MM.1S (cell line): Measurements from ENCODE around the gene PEDS1.

Experiments
- DNase-seq: peaks from one replicate; pipeline ENCODE4 v3.0.0-alpha.2; 2015
- H2AFZ ChIP-seq: fragments of 300-600 bp; sonication (generic); 2 replicates; pipeline ENCODE4 v1.6.0; 2016; ENCODE audit warnings: antibody characterized with exemption, low read length
- H3F3A ChIP-seq: fragments of 300-600 bp; sonication (generic); 2 replicates; pipeline ENCODE4 v1.6.1; 2016; ENCODE audit warnings: mild to moderate bottlenecking, antibody characterized with exemption, low read length, moderate library complexity, mixed read lengths; ENCODE audit not compliant: insufficient read depth
- H3K27ac ChIP-seq: fragments of 300-600 bp; sonication (generic); 2 replicates; pipeline ENCODE4 v1.5.1; 2016; ENCODE audit warnings: mild to moderate bottlenecking, low read length
- H3K27me3 ChIP-seq: fragments of 300-600 bp; sonication (generic); replicated peaks from 2 replicates; pipeline ENCODE4 v1.6.0; 2016; ENCODE audit warnings: low read length; ENCODE audit not compliant: insufficient read depth
- H3K36me3 ChIP-seq: fragments of 300-600 bp; sonication (generic); replicated peaks from 2 replicates; pipeline ENCODE4 v1.6.1; 2016; ENCODE audit warnings: mild to moderate bottlenecking, low read length, mixed read lengths; ENCODE audit not compliant: insufficient read depth
- H3K4me1 ChIP-seq: fragments of 300-600 bp; sonication (generic); 2 replicates; pipeline ENCODE4 v1.6.1; 2016; ENCODE audit warnings: low read length, mixed read lengths
- H3K4me2 ChIP-seq: fragments of 300-600 bp; sonication (generic); 2 replicates; pipeline ENCODE4 v1.6.0; 2016; ENCODE audit warnings: low read depth, low read length
- H3K4me3 ChIP-seq: fragments of 300-600 bp; sonication (generic); 2 replicates; pipeline ENCODE4 v1.5.1; 2016; ENCODE audit warnings: low read length, mixed read lengths
- H3K79me2 ChIP-seq: fragments of 300-600 bp; sonication (generic); 2 replicates; pipeline ENCODE4 v1.6.1; 2016; ENCODE audit warnings: mixed run types, low read length, mixed read lengths
- H3K9ac ChIP-seq: fragments of 300-600 bp; sonication (generic); 2 replicates; pipeline ENCODE4 v1.6.1; 2016; ENCODE audit warnings: low read length, mixed read lengths
- H3K9me2 ChIP-seq: fragments of 300-600 bp; sonication (generic); replicated peaks from 2 replicates; pipeline ENCODE4 v1.6.1; 2016; ENCODE audit warnings: mild to moderate bottlenecking, low read length, mixed read lengths; ENCODE audit not compliant: insufficient read depth
- H3K9me3 ChIP-seq: fragments of 300-600 bp; sonication (generic); replicated peaks from 2 replicates; pipeline ENCODE4 v1.6.1; 2016; ENCODE audit warnings: mild to moderate bottlenecking, low read length, mixed read lengths; ENCODE audit not compliant: insufficient read depth
- H4K20me1 ChIP-seq: fragments of 300-600 bp; sonication (generic); 2 replicates; pipeline ENCODE4 v1.6.1; 2016; ENCODE audit warnings: mild to moderate bottlenecking, low read length, moderate library complexity, mixed read lengths; ENCODE audit not compliant: insufficient read depth
- EZH2 ChIP-seq: fragments of 300-600 bp; sonication (generic); optimal IDR thresholded peaks from 2 replicates; pipeline ENCODE3; 2017; ENCODE audit warnings: low read depth, mild to moderate bottlenecking, antibody characterized with exemption, low read length, mixed read lengths
- EZH2phosphoT487 ChIP-seq: fragments of 300-600 bp; sonication (generic); IDR thresholded peaks from 2 replicates; pipeline ENCODE4 v1.6.1; 2018; ENCODE audit warnings: antibody characterized with exemption, low read length
- TF ChIP-seq, protein P1 (sequence below): fragments of 300-600 bp; sonication (generic); IDR thresholded peaks from 2 replicates; pipeline ENCODE4 v1.5.1; 2016; ENCODE audit warnings: antibody characterized with exemption, low read length, mixed read lengths

Gene PEDS1

GRCh38 chr20:50127587-50128519 lies 25.7 kb downstream of the PEDS1 start:
- no peak overlapping the region for H2AFZ ChIP-seq
- TF ChIP-seq EZH2phosphoT487 (no peak), EZH2 (no peak)
- no peak overlapping the region for H3K4me2 ChIP-seq
- H3F3A ChIP-seq = no peaks in the 10 kb centered on the region
- H3K9me3 ChIP-seq = no peaks in the 10 kb centered on the region
- no peaks in the 10 kb centered on the region for H4K20me1 ChIP-seq
- no peaks in the 10 kb centered on the region for H3K9me2 ChIP-seq
- no peaks in the 10 kb centered on the region for H3K4me1 ChIP-seq
- no peak overlapping the region for H3K27ac ChIP-seq
- H3K9ac ChIP-seq = no peak overlapping the region
- H3K4me3 ChIP-seq = no peak overlapping the region
- no peaks in the 10 kb centered on the region for H3K36me3 ChIP-seq
- H3K27me3 ChIP-seq = no peaks in the 10 kb centered on the region
- no peaks in the 10 kb centered on the region for H3K79me2 ChIP-seq
- DNase-seq = no peak

- H3K4me1 ChIP-seq = no peaks in the 10 kb centered on the region
- no peaks in the 10 kb centered on the region for H3K27me3 ChIP-seq
- no peak overlapping the region for H3K4me2 ChIP-seq
- H3F3A ChIP-seq = 0 out of 2 replicates have a peak, but pooled peaks cover 1% of the 10 kb centered on the region
- TF ChIP-seq EZH2phosphoT487 (no peak), EZH2 (no peak)
- TF ChIP-seq, protein P1, sequence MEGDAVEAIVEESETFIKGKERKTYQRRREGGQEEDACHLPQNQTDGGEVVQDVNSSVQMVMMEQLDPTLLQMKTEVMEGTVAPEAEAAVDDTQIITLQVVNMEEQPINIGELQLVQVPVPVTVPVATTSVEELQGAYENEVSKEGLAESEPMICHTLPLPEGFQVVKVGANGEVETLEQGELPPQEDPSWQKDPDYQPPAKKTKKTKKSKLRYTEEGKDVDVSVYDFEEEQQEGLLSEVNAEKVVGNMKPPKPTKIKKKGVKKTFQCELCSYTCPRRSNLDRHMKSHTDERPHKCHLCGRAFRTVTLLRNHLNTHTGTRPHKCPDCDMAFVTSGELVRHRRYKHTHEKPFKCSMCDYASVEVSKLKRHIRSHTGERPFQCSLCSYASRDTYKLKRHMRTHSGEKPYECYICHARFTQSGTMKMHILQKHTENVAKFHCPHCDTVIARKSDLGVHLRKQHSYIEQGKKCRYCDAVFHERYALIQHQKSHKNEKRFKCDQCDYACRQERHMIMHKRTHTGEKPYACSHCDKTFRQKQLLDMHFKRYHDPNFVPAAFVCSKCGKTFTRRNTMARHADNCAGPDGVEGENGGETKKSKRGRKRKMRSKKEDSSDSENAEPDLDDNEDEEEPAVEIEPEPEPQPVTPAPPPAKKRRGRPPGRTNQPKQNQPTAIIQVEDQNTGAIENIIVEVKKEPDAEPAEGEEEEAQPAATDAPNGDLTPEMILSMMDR = no peak
- no peak for DNase-seq
- no peaks in the 10 kb centered on the region for H3K79me2 ChIP-seq
- no peaks in the 10 kb centered on the region for H3K9me2 ChIP-seq
- no peaks in the 10 kb centered on the region for H3K9me3 ChIP-seq
- no peak overlapping the region for H3K4me3 ChIP-seq
- H3K36me3 ChIP-seq = no peaks in the 10 kb centered on the region
- no peak overlapping the region for H3K9ac ChIP-seq
- no peaks in the 10 kb centered on the region for H4K20me1 ChIP-seq
- H3K27ac ChIP-seq = no peak overlapping the region
- H2AFZ ChIP-seq = no peak overlapping the region
Observed at GRCh38 chr20:50126662-50127061, 26.9 kb downstream of the PEDS1 start.

DNA sequence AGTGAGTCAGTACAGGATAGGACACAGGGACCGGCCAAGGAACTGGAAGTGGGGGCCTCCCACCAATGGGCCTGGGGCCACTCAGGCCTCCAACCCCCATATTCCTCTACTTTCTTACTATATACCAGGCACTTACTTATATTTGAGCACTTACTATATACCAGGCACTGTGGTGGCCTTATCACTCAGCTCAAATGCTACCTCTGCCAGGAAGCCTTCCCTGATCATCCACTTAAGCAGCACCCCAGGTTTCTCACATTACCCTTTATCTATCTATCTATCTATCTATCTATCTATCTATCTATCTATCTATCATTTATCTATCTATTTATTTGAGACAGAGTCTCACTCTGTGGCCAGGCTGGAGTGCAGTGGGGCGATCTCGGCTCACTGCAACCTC lies 28.2 kb downstream of the PEDS1 start:
- Histone ChIP-seq H3F3A (0 out of 2 replicates have a peak, but pooled peaks cover 2% of the 10 kb centered on the region), H2AFZ (no peak overlapping the region), H3K27ac (no peak overlapping the region), H3K4me3 (no peak overlapping the region), H3K9me3 (no peaks in the 10 kb centered on the region), H3K27me3 (no peaks in the 10 kb centered on the region), H3K79me2 (no peaks in the 10 kb centered on the region), H3K36me3 (no peaks in the 10 kb centered on the region), H3K4me2 (no peak overlapping the region), H3K9me2 (no peaks in the 10 kb centered on the region), H3K9ac (no peak overlapping the region), H3K4me1 (peaks cover 6% of the 10 kb centered on the region), H4K20me1 (no peaks in the 10 kb centered on the region)
- TF ChIP-seq EZH2phosphoT487 = no peak
- no peak for TF ChIP-seq EZH2
- TF ChIP-seq, protein P1 = no peak
- no peak for DNase-seq

DNA sequence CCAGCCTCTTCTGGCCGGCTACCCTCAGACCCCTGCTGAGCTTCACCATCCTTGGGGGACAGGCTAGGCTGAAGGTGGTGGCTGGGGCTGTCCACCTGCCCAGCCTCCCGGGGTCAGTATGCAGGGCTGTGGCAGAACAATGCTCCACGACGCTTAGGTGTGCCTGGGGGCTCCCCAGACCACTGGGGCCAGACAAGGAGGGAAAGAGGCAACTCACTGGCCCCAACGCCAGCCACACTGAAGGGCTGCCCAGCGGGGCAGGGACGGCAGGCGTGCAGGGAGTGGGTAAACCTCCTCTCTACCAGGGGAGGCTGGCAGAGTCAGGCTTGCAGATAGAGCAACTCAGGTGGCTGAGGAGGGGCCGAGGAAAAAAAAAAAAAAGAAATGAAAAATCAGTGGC lies 29.0 kb downstream of the PEDS1 start:
- H3K36me3 ChIP-seq = no peaks in the 10 kb centered on the region

More for the DNA sequence above, 29.0 kb downstream of the PEDS1 start:
- TF ChIP-seq EZH2phosphoT487 (no peak), EZH2 (no peak)
- TF ChIP-seq, protein P1 = no peak
- Histone ChIP-seq H3K4me1 (peaks cover 6% of the 10 kb centered on the region), H3K4me3 (no peak overlapping the region), H3K27me3 (no peaks in the 10 kb centered on the region), H3K79me2 (no peaks in the 10 kb centered on the region), H3K27ac (no peak overlapping the region), H3K9me2 (no peaks in the 10 kb centered on the region), H3F3A (0 out of 2 replicates have a peak, but pooled peaks cover 2% of the 10 kb centered on the region), H4K20me1 (no peaks in the 10 kb centered on the region), H3K4me2 (no peak overlapping the region), H2AFZ (no peak overlapping the region), H3K9me3 (no peaks in the 10 kb centered on the region), H3K9ac (no peak overlapping the region)
- no peak for DNase-seq
